Stimulated activated memory B cell treated with anti-CD40 and anti-IgM and Interleukin-4, amounts not matched to agents 10 μg/mL and 1 μg/mL and 100 μg/mL, for 72 hours (primary cell): ENCODE data around the gene GBA3.

ENCODE experiments used
- ATAC-seq: fragments of 150-1000 bp; cut with Tn5 transposase; 2 replicates; pipeline ENCODE4 v1.10.0; 2021
- H3K27ac Mint-ChIP-seq: one replicate; pipeline ENCODE4 v1.8.0; 2022; ENCODE audit warnings: mild to moderate bottlenecking, mixed read lengths
- H3K27me3 Mint-ChIP-seq: one replicate; pipeline ENCODE4 v1.8.0; 2022; ENCODE audit warnings: mixed read lengths
- H3K36me3 Mint-ChIP-seq: one replicate; pipeline ENCODE4 v1.8.0; 2022; ENCODE audit warnings: mixed read lengths
- H3K4me1 Mint-ChIP-seq: one replicate; pipeline ENCODE4 v1.8.0; 2022; ENCODE audit warnings: mixed read lengths
- H3K4me3 Mint-ChIP-seq: one replicate; pipeline ENCODE4 v1.8.0; 2022; ENCODE audit warnings: mild to moderate bottlenecking, moderate library complexity, mixed read lengths
- H3K9me3 Mint-ChIP-seq: one replicate; pipeline ENCODE4 v1.8.0; 2022; ENCODE audit warnings: mixed read lengths

Gene GBA3

DNA sequence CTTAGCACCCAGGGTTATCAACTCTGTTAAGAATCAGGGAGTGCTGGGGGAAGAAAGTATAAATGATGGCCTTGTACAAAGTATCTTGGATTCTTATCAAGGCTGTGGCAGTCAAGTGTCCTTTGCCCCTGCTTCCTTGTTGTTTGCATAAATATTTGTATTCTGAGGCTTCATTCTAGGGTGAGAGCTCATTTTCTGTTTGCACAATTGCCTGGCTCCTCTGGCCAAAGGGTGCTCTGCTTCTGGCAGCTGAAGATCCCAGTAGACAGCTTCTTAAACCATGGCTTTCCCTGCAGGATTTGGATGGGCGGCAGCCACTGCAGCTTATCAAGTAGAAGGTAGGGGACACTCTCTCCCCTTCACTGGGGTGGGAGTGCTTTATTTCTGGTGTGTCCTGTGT is at the start of gene GBA3:
Gene GBA3, plus strand, starts transcription at position 202 of the 400 bp plus-strand sequence.
- no peaks in the 10 kb centered on the region for H3K36me3 Mint-ChIP-seq

DNA sequence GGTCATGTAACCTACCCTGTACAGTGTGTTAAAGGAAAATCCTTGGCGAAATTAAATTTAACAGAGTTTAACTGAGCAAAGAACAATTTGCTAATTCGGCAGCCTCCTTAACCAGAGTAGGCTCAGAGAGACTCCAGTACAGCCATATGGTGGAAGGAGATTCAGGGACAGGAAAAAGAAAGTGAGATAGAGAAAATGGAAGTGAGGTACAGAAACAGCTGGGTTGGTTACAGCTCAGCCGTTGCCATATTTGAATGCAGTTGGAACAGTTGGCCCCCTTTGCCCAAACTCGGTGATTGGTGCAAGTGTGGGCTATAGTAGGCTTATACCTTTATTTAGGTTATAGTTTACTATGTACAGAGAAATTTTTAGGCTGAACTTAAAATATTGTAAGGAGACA is 48.8 kb upstream of the GBA3 start:
- H3K9me3 Mint-ChIP-seq, result peaks cover 11% of the 10 kb centered on the region
- H3K27ac Mint-ChIP-seq, result no peak overlapping the region
- no peaks in the 10 kb centered on the region for H3K36me3 Mint-ChIP-seq
- no peaks in the 10 kb centered on the region for H3K4me1 Mint-ChIP-seq
- no peak overlapping the region for H3K4me3 Mint-ChIP-seq
- no peaks in the 10 kb centered on the region for H3K27me3 Mint-ChIP-seq
- ATAC-seq, result no peak

More for the DNA sequence above, at the start of gene GBA3:
- Mint-ChIP-seq H3K27ac (no peak within 1 kb of the TSS), H3K4me1 (no peaks in the 10 kb centered on the region), H3K27me3 (no peaks in the 10 kb centered on the region), H3K9me3 (no peaks in the 10 kb centered on the region), H3K4me3 (no peak within 1 kb of the TSS)
- ATAC-seq, result no peak

DNA sequence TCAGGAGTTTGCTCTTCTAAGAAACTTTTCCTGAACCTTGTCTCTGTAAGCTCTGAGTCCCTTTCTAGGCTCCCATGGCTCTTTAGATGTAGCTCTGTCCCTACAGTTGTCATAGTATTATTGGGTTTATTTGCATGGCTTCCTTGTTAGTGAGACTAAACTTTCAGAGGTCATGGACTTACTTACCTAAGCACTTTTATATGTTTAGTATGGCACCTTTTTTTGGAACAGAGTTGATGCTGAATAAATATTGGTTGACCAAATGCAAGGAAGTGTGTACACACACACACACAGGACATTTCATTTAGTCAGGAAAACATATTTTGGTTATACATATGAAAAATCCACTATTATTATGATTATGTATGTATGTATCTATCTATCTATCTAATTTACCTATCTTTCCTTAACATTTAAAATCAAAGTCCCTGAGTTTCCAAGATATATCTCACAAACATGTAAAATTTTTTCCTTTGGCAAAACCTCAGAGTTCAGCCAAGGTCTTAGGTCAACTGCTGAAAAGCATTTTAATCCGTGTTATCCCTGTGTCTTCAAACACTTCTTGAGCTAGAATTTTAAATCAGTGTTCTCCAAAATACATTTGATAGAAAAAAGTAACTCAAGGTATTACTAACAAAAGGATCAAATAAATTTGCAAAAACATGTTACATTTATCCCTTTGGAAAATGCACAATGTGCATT is 47.1 kb upstream of the GBA3 start:
- no peak overlapping the region for H3K27ac Mint-ChIP-seq
- no peaks in the 10 kb centered on the region for H3K27me3 Mint-ChIP-seq
- ATAC-seq, result no peak
- peaks cover 6% of the 10 kb centered on the region for H3K9me3 Mint-ChIP-seq
- H3K36me3 Mint-ChIP-seq, result no peaks in the 10 kb centered on the region
- H3K4me1 Mint-ChIP-seq, result no peaks in the 10 kb centered on the region
- no peak overlapping the region for H3K4me3 Mint-ChIP-seq

DNA sequence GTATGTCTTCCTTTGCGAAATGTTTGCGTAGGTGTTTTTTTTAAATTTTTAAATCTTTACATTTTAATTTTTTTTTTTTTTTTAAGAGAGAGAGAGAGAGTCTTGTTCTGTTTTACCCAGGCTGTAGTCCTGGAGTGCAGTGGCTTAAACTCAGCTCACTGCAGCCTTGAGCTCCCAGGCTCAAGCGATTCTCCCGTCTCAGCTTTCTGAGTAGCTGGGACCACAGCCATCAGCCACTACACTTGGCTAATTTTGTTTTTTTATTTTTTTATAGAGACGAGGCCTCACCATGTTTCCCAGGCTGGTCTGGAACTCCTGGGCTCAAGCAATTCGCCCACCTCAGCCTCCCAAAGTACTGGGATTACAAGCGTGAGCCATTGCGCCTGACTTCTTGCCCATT is 43.7 kb upstream of the GBA3 start:
- Mint-ChIP-seq H3K4me1 (no peaks in the 10 kb centered on the region), H3K27ac (no peak overlapping the region), H3K27me3 (no peaks in the 10 kb centered on the region), H3K4me3 (no peak overlapping the region), H3K36me3 (no peaks in the 10 kb centered on the region), H3K9me3 (no peaks in the 10 kb centered on the region)
- no peak for ATAC-seq

DNA sequence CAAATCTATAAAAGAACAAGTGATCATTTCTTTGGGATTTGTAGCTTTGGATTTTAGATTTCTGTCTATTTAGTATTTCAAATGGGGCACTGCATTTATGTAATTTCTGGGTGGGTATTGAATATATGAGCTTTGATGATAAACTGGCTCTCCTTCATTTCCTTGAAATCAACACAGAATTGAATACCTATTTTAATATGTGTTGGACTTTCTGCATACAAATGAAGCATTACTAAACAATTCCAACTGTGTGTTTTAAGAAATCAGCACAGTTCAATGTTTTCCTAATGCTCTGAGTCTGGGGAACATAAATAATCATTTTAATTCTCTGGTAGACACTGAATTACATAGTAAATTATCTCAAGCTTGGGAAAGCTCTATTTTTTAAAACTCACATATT is 42.0 kb upstream of the GBA3 start:
- Mint-ChIP-seq H3K27ac (no peak overlapping the region), H3K4me3 (no peak overlapping the region), H3K36me3 (no peaks in the 10 kb centered on the region), H3K4me1 (no peaks in the 10 kb centered on the region), H3K9me3 (no peaks in the 10 kb centered on the region), H3K27me3 (no peaks in the 10 kb centered on the region)
- no peak for ATAC-seq

DNA sequence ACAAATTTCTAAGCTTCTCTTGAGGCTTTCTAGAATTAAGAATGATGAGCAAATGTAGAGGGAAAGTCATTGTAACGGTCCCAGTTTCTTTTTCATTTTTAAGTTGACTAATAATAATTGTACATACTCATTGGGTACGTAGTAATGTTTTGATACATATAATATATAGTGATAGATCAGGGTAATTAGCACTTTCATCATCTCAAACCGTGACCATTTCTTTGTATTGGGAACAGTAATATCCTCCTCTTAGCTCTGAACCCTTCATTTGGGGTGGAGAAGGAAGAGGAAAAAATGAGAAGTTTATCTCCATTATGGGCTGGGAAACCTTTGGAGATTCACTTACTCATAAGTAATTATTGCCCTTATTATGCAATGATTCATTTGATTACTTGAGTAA is 39.0 kb upstream of the GBA3 start:
- no peaks in the 10 kb centered on the region for H3K27me3 Mint-ChIP-seq
- no peak for ATAC-seq
- no peaks in the 10 kb centered on the region for H3K36me3 Mint-ChIP-seq
- no peak overlapping the region for H3K4me3 Mint-ChIP-seq
- no peaks in the 10 kb centered on the region for H3K4me1 Mint-ChIP-seq
- no peaks in the 10 kb centered on the region for H3K9me3 Mint-ChIP-seq
- no peak overlapping the region for H3K27ac Mint-ChIP-seq

DNA sequence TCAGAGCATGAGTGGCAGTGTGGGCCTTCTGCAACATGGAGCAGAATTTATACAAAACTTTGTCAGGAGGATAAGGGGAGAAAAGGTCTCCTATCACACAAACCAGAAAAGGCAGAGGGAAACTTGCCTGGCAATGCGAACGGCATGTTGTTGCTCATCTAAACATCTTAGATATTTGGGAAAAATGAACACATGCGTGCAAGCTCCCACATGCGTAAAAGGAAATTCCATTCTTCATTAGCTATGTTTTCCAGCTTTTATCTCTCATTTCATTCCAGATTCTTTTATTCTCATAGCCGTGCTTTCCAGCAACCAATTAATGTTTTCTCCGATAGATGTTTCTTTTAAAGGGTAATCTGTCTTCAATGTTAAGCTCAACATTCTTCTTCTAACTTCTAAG is 31.3 kb upstream of the GBA3 start:
- Mint-ChIP-seq H3K27me3 (no peaks in the 10 kb centered on the region), H3K9me3 (peaks cover 3% of the 10 kb centered on the region), H3K36me3 (no peaks in the 10 kb centered on the region), H3K27ac (no peak overlapping the region), H3K4me3 (no peak overlapping the region), H3K4me1 (no peaks in the 10 kb centered on the region)
- ATAC-seq, result no peak

DNA sequence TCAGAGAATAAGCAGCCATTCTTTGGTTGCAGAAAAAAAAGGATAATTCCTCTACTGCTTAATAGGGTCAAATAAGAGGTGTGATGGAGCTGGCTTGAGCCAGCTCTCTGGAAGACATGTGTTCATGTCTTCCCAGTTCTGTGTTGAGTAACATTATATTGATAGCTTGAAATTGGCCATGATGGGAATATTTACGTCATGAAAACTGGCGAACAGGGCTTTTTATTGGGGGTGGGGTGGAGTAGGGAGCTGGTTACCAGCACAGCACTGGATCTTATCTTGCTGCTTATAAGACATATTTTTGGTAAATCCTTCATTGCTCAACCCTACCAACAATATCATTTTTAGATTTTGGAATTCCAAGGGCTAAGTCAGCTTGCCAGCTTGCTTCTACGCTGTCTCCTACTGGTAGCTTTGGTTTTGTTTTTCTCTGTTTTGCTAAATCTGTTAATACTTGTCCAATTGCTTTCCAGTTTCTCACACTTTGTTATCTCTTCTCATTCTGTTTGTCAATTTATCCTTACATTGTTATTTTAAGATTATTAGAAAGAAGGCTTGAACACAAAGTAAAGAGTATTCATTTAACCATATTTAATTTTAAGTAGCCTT is 25.3 kb upstream of the GBA3 start:
- Mint-ChIP-seq H3K27ac (no peak overlapping the region), H3K4me3 (no peak overlapping the region), H3K4me1 (no peaks in the 10 kb centered on the region), H3K27me3 (no peaks in the 10 kb centered on the region), H3K36me3 (no peaks in the 10 kb centered on the region), H3K9me3 (no peaks in the 10 kb centered on the region)
- no peak for ATAC-seq

DNA sequence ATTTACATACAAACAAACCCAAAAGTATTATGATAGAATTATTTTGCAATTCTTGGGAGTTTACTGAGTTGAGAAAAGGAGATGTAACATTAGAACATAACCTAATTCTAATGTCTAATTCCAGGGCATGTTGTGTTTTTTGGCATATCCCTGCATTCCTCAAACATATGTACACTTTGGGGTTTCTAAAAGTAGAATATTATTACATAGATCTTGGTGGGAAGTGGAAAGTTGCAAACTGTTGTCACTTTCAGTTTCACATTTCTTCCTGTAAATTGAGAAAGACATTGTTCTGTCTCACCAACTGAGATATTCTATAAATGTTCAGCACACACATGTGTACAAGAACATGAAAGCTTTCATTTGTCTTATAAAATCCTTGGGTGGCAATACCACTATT is 24.4 kb upstream of the GBA3 start:
- H3K27ac Mint-ChIP-seq, result no peak overlapping the region
- peaks cover 6% of the 10 kb centered on the region for H3K4me1 Mint-ChIP-seq
- no peaks in the 10 kb centered on the region for H3K36me3 Mint-ChIP-seq
- no peak for ATAC-seq
- peaks cover 2% of the 10 kb centered on the region for H3K9me3 Mint-ChIP-seq
- no peaks in the 10 kb centered on the region for H3K27me3 Mint-ChIP-seq
- H3K4me3 Mint-ChIP-seq, result no peak overlapping the region

DNA sequence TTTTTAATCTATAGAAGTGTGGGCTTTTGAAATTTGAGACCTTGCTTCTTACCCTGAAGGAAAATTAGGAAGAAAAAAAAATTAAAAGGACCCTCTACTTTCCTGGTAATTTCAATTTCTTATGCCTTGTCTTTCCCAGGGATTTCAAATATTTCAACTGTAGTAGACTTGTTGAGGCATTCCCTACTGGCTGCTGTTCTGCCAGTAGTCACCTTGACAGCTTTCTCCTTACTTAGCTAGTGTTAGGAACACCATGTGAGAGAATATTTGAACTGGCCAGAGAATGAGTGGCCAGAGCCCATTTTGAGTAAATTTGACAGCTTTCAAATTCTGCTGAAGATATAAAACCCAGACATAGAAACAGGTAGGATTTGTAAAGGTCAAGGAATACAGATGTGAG is 24.0 kb upstream of the GBA3 start:
- Mint-ChIP-seq H3K9me3 (peaks cover 3% of the 10 kb centered on the region), H3K4me1 (peaks cover 6% of the 10 kb centered on the region), H3K27ac (no peak overlapping the region), H3K36me3 (no peaks in the 10 kb centered on the region), H3K4me3 (no peak overlapping the region), H3K27me3 (no peaks in the 10 kb centered on the region)
- ATAC-seq, result no peak

DNA sequence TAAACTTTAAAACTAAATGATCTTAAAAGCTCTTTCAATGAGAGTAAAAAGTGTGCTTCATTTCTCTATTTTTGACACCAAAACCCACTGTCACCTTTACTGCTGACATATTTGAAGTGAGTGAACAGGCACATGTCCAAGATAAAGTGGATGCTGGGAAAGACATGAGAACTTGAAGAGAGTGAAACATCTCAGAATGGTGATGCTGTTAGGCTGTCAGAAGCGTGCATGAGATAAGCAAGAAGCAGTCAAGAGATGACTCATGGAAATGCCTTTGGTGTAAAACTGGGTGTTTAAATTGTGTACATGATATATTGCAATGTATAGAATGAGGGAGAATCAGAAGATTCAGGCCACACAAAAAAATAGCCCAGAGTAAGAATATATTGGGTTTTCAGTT is 21.8 kb upstream of the GBA3 start:
- H3K27me3 Mint-ChIP-seq, result no peaks in the 10 kb centered on the region
- H3K4me1 Mint-ChIP-seq, result peaks cover 12% of the 10 kb centered on the region
- H3K36me3 Mint-ChIP-seq, result no peaks in the 10 kb centered on the region
- H3K27ac Mint-ChIP-seq, result no peak overlapping the region
- no peak for ATAC-seq
- H3K9me3 Mint-ChIP-seq, result peaks cover 7% of the 10 kb centered on the region
- no peak overlapping the region for H3K4me3 Mint-ChIP-seq

DNA sequence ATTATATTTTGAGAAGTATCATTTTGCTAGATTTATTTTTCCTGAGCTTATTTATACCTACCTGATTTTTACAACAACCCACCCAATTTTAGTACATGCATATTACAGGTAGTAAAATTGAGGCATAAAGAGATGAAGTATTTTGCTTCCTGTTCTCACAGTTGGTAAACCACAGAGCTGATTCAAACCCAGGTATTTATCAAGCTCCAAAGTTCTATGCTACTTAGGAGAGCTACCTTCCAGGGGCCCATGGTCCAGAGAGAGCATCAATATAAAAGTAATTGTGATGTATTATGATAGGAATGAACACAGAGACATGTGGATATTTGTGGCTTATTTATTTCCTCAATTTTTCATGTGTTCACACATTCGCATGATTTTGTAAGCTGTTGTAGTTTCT is 20.2 kb upstream of the GBA3 start:
- H3K9me3 Mint-ChIP-seq, result peaks cover 7% of the 10 kb centered on the region
- H3K27ac Mint-ChIP-seq, result no peak overlapping the region
- H3K4me3 Mint-ChIP-seq, result no peak overlapping the region

DNA sequence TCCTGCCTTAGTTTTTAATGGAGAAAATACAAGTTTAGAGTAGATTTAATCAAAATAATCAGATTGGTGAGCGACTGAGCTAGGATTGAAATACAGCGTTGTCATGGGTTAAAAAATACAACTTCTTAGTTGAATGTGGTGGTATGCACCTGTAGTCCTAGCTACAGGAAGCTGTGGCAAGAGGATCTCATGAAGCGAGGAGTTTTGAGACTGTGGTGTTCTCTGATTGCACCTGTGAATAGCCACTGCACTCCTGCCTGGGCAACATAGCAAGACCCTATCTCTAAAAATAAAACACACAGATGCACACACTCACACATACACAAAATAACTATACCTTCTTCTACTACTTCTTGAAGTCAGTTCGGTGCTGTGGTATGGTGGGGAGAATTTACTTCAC is 19.8 kb upstream of the GBA3 start:
- Mint-ChIP-seq H3K27ac (no peak overlapping the region), H3K9me3 (peaks cover 7% of the 10 kb centered on the region), H3K4me3 (no peak overlapping the region), H3K27me3 (no peaks in the 10 kb centered on the region), H3K4me1 (peaks cover 12% of the 10 kb centered on the region), H3K36me3 (no peaks in the 10 kb centered on the region)
- no peak for ATAC-seq

More for the DNA sequence above, 20.2 kb upstream of the GBA3 start:
- Mint-ChIP-seq H3K27me3 (no peaks in the 10 kb centered on the region), H3K36me3 (no peaks in the 10 kb centered on the region), H3K4me1 (peaks cover 12% of the 10 kb centered on the region)
- no peak for ATAC-seq

DNA sequence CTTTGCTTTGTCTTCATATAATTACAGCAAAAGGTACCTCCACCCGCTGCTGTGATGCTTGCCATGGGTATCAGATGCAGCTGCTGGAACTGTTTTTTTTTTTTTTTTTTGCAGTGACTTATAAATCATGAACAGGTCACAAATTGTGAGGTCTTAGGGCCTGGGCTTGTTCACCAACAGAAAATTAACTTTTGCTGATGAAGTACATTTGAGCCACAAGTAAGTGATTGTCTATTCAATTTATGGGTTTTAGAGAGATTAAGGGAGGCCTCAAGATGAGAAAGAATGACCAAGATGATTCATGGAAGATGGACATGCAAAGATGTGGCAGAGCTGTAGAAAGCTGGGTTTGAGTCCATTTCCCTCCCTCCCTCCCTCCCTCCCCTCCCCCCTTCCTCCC is 18.0 kb upstream of the GBA3 start:
- no peaks in the 10 kb centered on the region for H3K27me3 Mint-ChIP-seq
- no peak for ATAC-seq
- no peaks in the 10 kb centered on the region for H3K36me3 Mint-ChIP-seq
- H3K4me3 Mint-ChIP-seq, result no peak overlapping the region
- H3K4me1 Mint-ChIP-seq, result peaks cover 12% of the 10 kb centered on the region
- no peak overlapping the region for H3K27ac Mint-ChIP-seq
- peaks cover 7% of the 10 kb centered on the region for H3K9me3 Mint-ChIP-seq

DNA sequence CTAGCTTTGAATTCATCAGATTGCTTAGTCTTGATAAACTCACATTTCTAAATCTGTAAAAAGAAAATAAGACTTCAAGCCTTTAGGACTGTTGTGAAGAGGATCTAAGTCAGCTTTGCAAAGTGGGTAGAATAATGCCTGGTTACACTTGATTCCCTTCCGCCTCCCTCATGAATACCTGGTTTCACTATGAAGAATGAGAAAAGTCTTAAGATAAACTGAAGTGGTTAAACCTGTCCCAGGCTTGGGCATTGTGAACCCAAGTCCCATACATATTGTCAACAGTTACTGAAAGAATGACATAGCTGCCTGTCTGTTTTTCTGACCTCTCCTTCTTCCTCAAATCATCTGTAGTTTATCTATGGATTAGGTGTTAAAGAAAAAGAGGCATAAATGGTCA is 16.7 kb upstream of the GBA3 start:
- H3K4me1 Mint-ChIP-seq, result peaks cover 12% of the 10 kb centered on the region
- no peaks in the 10 kb centered on the region for H3K36me3 Mint-ChIP-seq
- no peak overlapping the region for H3K27ac Mint-ChIP-seq
- peaks cover 7% of the 10 kb centered on the region for H3K9me3 Mint-ChIP-seq
- ATAC-seq, result no peak
- no peak overlapping the region for H3K4me3 Mint-ChIP-seq
- H3K27me3 Mint-ChIP-seq, result no peaks in the 10 kb centered on the region

DNA sequence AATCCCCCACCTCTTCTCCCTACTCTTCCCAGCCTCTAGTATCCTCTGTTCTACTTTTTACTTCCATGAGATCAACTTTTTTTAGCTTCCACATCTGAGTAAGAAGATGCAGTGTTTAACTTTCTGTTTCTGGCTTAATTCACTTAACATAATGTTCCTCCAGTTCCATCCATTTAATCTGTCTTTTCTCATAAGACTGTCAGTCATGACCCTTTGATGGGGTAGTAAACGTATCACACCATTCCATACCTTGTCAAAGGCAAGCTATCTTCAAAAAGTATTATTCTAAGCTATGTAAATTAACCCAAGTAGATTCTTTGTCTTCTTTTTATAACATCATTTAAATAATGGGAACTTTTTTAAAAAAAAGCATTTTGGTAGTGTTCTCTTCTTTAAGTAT is 15.0 kb upstream of the GBA3 start:
- H3K9me3 Mint-ChIP-seq, result peaks cover 7% of the 10 kb centered on the region
- peaks cover 9% of the 10 kb centered on the region for H3K4me1 Mint-ChIP-seq
- H3K27ac Mint-ChIP-seq, result no peak overlapping the region
- H3K4me3 Mint-ChIP-seq, result no peak overlapping the region
- no peak for ATAC-seq
- no peaks in the 10 kb centered on the region for H3K27me3 Mint-ChIP-seq
- H3K36me3 Mint-ChIP-seq, result no peaks in the 10 kb centered on the region
